OCI-LY3 (cell line): ENCODE results near the gene STIM2.

Experiments used
- EZH2phosphoT487 ChIP-seq: fragments of 200-600 bp; shearing (Covaris generic); IDR thresholded peaks from 2 replicates; pipeline ENCODE4 v1.6.1; 2018; ENCODE audit warnings: antibody characterized with exemption, mixed run types, low read depth
- TF ChIP-seq, protein P1 (sequence below): fragments of 200-600, 300-600 bp; sonication (generic); IDR thresholded peaks from 2 replicates; pipeline ENCODE4 v1.5.1; 2014; ENCODE audit warnings: antibody characterized with exemption, low read length, low read depth

DNA sequence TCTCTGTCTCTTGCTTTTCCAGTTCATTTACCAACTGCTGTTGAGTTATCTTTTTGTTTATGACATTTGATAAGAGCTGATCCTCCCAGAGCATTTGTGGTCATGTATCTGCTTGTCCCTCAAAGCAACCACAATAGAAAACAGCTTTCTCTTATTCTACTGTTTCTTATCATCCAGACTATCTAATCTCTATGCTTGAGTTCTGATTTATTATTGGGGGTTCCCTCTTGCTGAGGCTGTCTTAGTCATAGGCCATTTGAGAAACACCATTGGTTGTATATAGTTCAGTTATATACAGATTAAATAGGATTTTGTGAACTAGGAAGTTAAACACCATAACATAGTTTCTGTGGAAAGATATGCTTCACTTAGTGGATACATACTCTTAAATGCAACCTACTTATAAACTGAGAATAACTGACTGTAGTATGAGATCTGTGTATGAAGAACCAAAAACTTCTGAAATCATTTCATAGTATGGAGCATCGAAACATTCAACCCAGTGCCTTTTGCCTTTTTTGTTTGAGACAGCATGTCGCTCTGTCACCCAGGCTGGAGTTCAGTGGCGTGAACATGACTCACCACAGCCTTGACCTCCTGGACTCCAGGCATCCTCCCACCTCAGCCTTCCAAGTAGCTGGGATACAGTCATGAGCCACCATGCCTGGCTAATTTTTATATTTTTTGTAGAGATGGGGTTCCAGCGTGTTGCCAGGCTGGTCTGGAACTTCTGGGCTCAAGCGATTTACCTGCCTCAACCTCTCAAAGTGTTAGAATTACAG lies 75.8 kb downstream of the STIM2 start:
- TF ChIP-seq, protein P1, sequence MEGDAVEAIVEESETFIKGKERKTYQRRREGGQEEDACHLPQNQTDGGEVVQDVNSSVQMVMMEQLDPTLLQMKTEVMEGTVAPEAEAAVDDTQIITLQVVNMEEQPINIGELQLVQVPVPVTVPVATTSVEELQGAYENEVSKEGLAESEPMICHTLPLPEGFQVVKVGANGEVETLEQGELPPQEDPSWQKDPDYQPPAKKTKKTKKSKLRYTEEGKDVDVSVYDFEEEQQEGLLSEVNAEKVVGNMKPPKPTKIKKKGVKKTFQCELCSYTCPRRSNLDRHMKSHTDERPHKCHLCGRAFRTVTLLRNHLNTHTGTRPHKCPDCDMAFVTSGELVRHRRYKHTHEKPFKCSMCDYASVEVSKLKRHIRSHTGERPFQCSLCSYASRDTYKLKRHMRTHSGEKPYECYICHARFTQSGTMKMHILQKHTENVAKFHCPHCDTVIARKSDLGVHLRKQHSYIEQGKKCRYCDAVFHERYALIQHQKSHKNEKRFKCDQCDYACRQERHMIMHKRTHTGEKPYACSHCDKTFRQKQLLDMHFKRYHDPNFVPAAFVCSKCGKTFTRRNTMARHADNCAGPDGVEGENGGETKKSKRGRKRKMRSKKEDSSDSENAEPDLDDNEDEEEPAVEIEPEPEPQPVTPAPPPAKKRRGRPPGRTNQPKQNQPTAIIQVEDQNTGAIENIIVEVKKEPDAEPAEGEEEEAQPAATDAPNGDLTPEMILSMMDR = no peak
- TF ChIP-seq EZH2phosphoT487 = no peak
